Kidney (tissue), 14 donors: Measurements from ENCODE around the gene ZNF511. TPM values are rescaled to one million over a fixed set of nuclear protein-coding genes. Genes with fewer than 3 reads are reported as not detected.

Experiments
- DNase-seq, 5 donors: peaks; one replicate each; pipeline ENCODE4 v3.0.0-alpha.2; 2013 to 2020
- FAIRE-seq: peaks from 2 replicates; lab custom pipeline; 2012; peaks lifted over from hg19 to GRCh38; lab: Jason Lieb, UNC
- H3K27ac ChIP-seq, 2 donors: one replicate each; pipeline ENCODE4 v1.7.0; 2013; ENCODE audit warnings: low read depth in 2 of 2, low read length in 2 of 2, inconsistent platforms in 1 of 2
- H3K27me3 ChIP-seq: one replicate; pipeline ENCODE4 v1.7.1; 2013; ENCODE audit warnings: low read length, inconsistent platforms; ENCODE audit not compliant: control insufficient read depth, insufficient read depth
- H3K36me3 ChIP-seq, 3 donors: one replicate each; pipeline versions ENCODE4 v1.7.0 to v1.7.1; 2013; ENCODE audit warnings: low read length in 3 of 3, control low read depth in 1 of 3, inconsistent platforms in 1 of 3; ENCODE audit not compliant: insufficient read depth in 3 of 3, control insufficient read depth in 2 of 3
- H3K4me1 ChIP-seq, 3 donors: one replicate each; pipeline versions ENCODE4 v1.7.0 to v1.7.1; 2013; ENCODE audit warnings: low read length in 3 of 3, inconsistent platforms in 1 of 3, low read depth in 1 of 3; ENCODE audit not compliant: control insufficient read depth in 2 of 3, insufficient read depth in 2 of 3
- H3K4me3 ChIP-seq, 3 donors: one replicate each; pipeline versions ENCODE4 v1.7.0 to v1.8.1; 2013; ENCODE audit warnings: low read length in 3 of 3, control low read depth in 1 of 3, inconsistent platforms in 1 of 3
- H3K9ac ChIP-seq, 3 donors: one replicate each; pipeline versions ENCODE4 v1.7.0 to v1.7.1; 2013; ENCODE audit warnings: low read length in 3 of 3, control low read depth in 1 of 3, inconsistent platforms in 1 of 3
- H3K9me3 ChIP-seq, 3 donors: one replicate each; pipeline versions ENCODE4 v1.7.0 to v1.7.1; 2013; ENCODE audit warnings: low read length in 3 of 3, control low read depth in 1 of 3, inconsistent platforms in 1 of 3; ENCODE audit not compliant: control insufficient read depth in 2 of 3, insufficient read depth in 1 of 3
- intact Hi-C: fragments of 100-400 bp; cut with DNase I; formaldehyde crosslinking; loops from one replicate; pipeline ENCODE4 v1.11.1; 2022
- polyA plus RNA-seq: library from polyadenylated mRNA; stranded (reverse); fragments of 350-450 nt; fragmentation: Illumina TruSeq; extraction: RNeasy Lipid Tissue Mini Kit (QIAGEN cat#74804); gene quantifications from one replicate; pipeline ENCODE4 v1.2.3, GENCODE V29; 2014; ENCODE audit warnings: low read depth, low replicate concordance; ENCODE audit not compliant: insufficient read depth
- total RNA-seq: library from RNA; stranded (reverse); fragmentation: NEBNext Ultra II Directional; extraction: Animal tissue kit (Norgen Biotek cat#: 25700); gene quantifications from one replicate; pipeline ENCODE4 v1.2.1, GENCODE V29; 2021
- TF ChIP-seq, protein P1 (sequence below): IDR thresholded peaks from 3 replicates; pipeline ENCODE4 v1.5.1; 2012; ENCODE audit warnings: mild to moderate bottlenecking, moderate library complexity, borderline replicate concordance; ENCODE audit not compliant: insufficient read depth; ENCODE audit errors: extremely low read depth
- donor health status: control.
- donor health status: control.
- donor health status: control.
- donor health status: control.
- donor health status: control.
- donor health status: DM: yes; HTN: yes; CAD: no.
- donor health status: Normal renal cell carcinoma (clear cell type).

Gene ZNF511
- total and polyA plus RNA-seq, 2 donors from 2014 or later = 35.6 to 50.7 TPM

DNA sequence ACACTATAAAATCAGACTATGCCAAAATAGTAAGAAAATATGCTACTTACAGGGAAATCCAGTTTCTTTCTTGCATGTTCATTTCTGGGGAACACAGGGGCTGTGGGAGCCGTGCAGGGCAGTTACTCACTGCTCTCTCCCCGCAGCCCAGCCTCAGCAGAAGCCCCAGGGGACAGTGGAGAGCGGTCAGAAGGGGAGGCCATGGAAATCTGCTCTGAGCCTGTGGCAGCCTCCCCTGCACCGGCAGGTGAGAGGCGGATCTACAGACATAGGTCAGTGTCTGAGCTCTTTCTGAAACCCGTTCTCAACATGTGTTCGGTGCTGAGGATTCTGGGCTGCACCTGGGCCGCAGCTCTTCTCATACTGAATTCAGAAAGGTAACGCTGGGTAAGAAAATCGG lies 2.9 kb downstream of the ZNF511 start:
- Histone ChIP-seq H3K27me3 (no peaks in the 10 kb centered on the region), H3K4me3 (no peak overlapping the region), H3K9ac (no peak overlapping the region), H3K36me3 (peaks cover 0 to 16% (median 2%) of the 10 kb centered on the region in 3 donors), H3K9me3 (no peaks in the 10 kb centered on the region), H3K4me1 (peaks cover 3 to 19% (median 8%) of the 10 kb centered on the region in 3 donors), H3K27ac (no peak overlapping the region)
- intact Hi-C loops = no loop called here
- peak in 1 of 5 donors; percentile 45 for DNase-seq
- TF ChIP-seq, protein P1, sequence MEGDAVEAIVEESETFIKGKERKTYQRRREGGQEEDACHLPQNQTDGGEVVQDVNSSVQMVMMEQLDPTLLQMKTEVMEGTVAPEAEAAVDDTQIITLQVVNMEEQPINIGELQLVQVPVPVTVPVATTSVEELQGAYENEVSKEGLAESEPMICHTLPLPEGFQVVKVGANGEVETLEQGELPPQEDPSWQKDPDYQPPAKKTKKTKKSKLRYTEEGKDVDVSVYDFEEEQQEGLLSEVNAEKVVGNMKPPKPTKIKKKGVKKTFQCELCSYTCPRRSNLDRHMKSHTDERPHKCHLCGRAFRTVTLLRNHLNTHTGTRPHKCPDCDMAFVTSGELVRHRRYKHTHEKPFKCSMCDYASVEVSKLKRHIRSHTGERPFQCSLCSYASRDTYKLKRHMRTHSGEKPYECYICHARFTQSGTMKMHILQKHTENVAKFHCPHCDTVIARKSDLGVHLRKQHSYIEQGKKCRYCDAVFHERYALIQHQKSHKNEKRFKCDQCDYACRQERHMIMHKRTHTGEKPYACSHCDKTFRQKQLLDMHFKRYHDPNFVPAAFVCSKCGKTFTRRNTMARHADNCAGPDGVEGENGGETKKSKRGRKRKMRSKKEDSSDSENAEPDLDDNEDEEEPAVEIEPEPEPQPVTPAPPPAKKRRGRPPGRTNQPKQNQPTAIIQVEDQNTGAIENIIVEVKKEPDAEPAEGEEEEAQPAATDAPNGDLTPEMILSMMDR = no peak
- no peak for FAIRE-seq

DNA sequence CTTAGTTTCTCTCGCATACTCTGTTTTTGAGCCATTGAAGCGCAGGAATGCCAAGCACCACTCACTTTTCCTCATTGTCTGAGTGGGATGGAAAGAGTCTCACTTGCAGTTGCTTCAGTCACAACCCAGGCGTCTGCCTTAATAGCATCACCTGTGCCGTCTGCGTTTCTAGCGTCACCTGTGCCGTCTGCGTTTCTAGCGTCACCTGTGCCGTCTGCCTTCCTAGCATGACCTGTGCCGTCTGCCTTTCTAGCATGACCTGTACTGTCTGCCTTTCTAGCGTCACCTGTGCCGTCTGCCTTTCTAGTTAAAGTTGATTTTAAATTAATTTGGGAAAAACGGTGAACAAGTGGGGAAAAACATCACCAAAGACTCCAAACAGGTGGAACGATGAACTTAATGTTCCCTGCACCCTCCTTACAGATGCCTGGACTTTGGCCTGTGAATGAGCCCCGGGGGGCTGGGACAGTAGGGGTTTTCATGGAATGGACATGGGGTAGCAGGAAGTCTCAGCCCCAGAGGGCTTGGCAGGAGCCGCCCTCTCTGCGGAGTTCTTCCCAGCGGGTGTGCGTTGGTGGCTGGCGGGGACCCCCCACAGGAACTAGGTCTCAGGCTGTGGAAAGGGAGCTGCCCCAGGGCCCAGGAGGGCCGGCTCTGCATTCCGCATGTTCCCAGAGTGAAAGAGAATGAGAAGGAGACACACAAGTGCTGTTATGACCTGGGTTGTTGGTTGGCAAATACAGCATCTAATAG lies 3.5 kb downstream of the ZNF511 start:
- TF ChIP-seq, protein P1 = no peak
- intact Hi-C loops = no loop called here
- peaks cover 0 to 16% (median 2%) of the 10 kb centered on the region in 3 donors for H3K36me3 ChIP-seq
- FAIRE-seq = no peak
- peak in 1 of 5 donors; percentile 70 for DNase-seq
- H3K9ac ChIP-seq = no peak overlapping the region
- peaks cover 3 to 14% (median 6%) of the 10 kb centered on the region in 3 donors for H3K4me1 ChIP-seq
- no peak overlapping the region for H3K4me3 ChIP-seq
- no peak overlapping the region for H3K27ac ChIP-seq
- no peaks in the 10 kb centered on the region for H3K9me3 ChIP-seq
- no peaks in the 10 kb centered on the region for H3K27me3 ChIP-seq

DNA sequence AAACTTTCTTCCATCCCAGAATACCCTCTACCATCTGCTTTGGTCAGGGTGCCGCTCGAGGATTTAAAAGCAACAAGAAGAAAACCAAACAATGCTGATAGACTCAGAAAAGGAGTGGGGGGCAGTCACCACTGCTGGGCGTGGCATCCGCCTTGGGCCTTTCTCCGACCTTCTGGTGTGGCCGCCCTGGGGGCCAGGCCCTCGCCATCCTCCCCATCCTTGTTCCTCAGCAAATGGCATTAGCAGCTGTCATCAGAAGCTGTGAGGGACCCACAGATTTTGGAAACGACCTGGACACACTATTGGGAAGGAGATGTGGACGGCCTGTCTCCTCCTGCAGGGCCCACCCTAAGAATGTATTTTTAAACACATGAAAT lies 4.0 kb downstream of the ZNF511 start:
- Histone ChIP-seq H3K4me3 (no peak overlapping the region), H3K27ac (no peak overlapping the region), H3K27me3 (no peaks in the 10 kb centered on the region), H3K9me3 (no peaks in the 10 kb centered on the region), H3K36me3 (peaks cover 0 to 16% (median 2%) of the 10 kb centered on the region in 3 donors), H3K9ac (no peak overlapping the region), H3K4me1 (peaks cover 0 to 9% (median under 1%) of the 10 kb centered on the region in 3 donors)
- intact Hi-C loops = no loop called here
- FAIRE-seq = no peak
- TF ChIP-seq, protein P1 = no peak
- peak in 1 of 5 donors; percentile 59 for DNase-seq
